SIG-M5 treated with dmso at 0.1 percent for 504 hours (cell line): ENCODE data around the gene SAT1.

ENCODE experiments used
- DNase-seq: peaks from one replicate; lab custom pipeline; 2025; ENCODE audit not compliant: unreplicated experiment; lab: John Stamatoyannopoulos, UW

SAT1 gene

DNA sequence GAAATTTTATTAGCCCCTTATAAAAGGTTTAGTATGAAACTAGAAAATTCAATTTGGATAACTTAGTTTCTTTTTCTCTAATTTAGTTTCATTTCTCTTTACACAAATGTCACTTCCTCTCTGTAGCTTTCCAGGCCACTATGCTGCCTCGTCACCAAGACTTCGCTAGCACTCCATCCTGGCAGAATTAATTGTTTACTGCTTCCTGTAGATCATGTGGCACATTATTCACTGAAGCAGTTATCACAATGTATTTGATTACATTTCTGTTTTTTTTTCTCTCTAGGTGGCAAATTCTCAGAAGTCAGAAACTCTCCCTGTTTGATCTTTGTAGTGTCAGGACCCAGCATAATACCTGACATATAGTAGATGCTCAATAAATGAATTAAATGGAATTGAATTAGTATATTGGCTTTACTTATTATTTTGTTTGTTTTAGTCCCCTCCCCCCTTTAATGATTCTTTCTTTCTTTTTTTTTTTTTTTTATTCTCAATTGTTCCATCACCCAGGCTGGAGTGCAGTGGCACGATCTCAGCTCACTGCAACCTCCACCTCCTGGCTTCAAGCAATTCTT lies 9.3 kb upstream of the SAT1 start:
- peak; percentile 82 for DNase-seq

DNA sequence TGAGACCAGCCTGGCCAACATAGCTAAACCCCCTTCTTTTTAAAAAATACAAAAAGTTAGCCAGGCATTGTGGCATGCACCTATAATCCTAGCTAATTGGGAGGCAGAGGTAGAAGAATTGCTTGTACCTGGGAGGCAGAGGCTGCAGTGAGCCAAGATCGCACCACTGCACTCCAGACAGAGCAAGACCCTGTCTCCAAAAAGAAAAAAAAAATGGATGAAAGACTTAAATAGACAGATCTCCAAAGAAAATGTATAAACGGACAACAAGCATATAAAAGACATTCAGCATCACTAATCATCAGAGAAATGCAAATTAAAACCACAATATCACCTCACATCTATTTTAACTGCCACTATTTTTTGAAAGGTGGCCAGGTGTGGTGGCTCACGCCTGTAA lies 6.6 kb upstream of the SAT1 start:
- no peak for DNase-seq

DNA sequence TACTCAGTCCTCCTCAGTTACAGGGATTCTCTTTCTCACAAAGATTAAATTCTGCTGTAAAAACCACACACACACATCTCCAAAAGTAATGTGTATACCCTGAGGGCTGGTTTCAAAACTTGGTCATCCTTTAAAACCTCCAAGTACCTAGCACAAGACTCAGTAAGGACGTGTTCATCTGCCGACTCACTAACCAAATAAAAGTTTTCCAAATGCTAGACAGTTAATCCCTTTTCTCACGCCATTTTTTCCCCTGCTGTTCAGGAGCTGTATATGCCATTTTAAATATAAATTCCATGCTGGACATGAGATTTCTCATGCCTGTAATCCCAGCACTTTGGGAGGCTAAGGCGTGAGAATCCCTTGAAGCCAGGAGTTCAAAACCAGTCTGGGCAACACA lies 3.9 kb upstream of the SAT1 start:
- DNase-seq, result no peak

DNA sequence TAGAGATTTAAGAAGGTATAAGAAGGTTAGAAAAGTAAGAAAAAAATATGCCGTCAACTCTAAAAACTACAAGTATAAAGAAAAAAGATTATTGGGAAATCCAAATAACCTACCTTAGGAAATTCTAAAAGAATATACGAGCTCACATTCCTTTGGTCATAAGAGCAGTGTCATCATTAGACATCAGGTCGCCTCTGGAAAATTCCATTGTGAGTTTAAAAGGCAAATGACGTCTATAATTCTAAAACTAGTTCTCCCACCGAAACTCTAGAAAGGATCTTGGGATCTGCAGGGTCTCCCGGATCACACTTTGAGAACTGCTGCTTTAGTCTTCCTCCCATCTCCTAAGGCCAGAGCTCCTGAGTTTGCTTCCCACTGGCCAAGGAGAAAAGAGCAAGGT lies 518 bp upstream of the SAT1 start:
- no peak for DNase-seq

DNA sequence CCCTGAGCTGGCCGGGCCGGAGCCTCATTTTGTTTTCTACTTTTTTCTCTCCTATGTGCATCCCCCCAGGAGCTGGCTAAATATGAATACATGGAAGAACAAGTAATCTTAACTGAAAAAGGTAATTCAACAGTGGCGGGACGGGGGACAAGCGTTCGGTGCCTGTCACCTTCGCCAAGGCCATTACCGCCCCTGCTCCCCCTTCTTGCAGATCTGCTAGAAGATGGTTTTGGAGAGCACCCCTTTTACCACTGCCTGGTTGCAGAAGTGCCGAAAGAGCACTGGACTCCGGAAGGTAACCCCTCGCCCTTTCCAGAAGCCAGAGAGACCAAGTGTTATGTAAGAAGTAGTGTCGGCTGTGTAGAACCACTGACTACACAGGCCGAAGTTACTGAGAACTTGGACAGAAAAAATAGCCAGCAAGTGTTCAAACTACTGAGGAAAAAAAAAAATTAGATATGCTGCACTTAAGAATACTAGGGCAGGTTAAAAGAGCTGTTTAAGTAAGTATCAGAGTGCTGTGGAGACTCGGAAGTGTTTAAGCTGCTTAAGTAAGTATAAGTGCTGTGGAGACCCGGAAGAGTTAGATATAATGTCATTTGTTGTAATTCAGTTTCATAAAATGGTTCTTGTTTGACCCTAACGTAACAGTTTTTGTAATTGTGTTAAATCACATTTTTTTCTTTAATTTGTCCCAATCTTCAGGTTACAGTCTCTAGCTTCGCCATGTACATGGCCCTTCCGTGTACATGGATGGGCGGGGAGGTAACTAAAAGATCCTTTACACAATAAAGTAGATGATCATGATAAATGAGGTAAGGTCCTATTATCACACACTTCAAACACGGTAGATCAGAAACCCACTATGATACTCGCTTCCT lies 856 bp downstream of the SAT1 start:
- no peak for DNase-seq

DNA sequence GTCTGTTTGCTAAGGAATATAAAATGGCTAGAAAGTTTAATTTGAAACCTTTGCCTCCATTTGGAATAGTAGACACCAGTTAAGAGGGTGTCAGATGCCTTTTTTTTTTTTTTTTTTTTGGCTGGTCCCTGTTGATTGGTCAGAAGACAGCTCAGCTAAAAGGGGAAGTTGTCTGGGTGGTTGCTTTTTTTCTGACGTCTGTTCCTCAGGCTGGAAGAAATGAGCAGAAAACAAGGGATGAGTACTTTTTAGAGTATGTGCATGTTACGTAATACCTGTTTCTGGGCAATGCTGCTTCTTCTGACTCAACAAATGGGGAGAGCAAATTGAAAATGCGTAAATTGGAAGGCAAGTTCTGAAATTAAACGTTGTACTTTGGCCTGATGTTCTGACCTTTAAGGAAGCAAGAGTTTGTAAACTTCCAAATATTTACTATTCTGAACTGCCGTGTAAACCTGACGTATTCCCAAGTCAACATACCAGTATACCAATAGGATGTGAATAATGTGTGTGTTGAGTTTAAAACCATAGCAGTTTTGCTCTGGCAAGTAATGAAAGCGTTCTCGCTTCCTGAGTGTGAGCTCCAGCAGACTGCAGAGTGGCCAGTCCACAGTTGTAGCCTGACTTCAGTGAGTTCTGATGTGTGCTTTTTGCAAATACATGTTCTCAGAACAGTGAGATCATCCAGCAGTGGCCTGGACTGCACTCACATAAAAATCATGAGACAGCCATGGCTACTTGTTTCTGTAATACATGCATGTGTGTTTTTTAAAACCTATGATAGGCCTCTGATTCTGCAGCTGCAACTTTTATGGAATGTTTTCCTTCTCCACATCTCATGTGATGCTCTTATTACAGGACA lies 1.7 kb downstream of the SAT1 start:
- DNase-seq, result peak; percentile 88

DNA sequence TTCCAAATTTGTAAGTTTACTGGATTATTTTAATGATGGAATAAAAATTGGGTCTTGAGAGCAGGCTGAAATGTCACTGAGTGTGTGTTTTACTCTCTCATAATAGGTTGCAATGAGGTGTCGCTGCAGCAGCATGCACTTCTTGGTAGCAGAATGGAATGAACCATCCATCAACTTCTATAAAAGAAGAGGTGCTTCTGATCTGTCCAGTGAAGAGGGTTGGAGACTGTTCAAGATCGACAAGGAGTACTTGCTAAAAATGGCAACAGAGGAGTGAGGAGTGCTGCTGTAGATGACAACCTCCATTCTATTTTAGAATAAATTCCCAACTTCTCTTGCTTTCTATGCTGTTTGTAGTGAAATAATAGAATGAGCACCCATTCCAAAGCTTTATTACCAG lies 2.6 kb downstream of the SAT1 start:
- no peak for DNase-seq

DNA sequence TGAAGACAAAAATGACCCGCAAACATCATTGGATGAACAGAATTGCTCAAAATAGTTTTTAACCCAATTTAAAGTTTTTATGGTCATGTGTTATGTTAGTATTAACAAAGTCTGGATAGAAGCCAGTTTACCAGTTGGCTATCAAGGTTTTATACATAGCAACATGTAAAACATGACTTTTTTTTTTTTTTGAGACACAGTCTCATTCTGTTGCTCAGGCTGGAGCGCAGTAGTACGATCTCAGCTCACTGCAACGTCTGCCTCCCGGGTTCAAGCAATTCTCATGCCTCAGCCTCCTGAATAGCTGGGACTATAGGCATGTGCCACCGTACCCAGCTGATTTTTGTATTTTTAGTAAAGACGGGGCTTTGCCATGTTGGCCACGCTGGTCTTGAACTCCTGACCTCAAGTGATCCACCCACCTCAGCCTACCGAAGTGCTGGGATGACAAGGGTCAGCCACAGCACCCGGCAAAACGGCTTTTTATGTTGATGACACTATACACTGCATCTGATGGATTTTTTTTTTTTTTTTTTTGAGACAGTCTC lies 3.4 kb downstream of the SAT1 start:
- DNase-seq, result no peak

DNA sequence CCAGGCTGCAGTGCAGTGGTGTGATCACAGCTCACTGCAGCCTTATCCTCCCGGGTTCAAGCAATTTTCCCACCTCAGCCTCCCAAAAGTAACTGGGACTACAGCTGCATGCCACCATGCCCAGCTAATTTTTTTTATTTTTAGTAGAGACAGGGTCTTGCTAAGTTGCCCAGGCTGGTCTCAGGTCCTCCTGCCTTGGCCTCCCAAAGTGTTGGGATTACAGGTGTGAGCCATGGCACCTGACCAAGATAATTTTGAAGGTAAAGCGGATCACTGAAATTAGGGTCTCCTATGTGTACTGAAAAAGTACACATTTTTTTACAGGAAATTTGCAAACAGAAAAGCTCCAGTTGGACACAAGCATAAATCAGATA lies 4.8 kb downstream of the SAT1 start:
- no peak for DNase-seq

DNA sequence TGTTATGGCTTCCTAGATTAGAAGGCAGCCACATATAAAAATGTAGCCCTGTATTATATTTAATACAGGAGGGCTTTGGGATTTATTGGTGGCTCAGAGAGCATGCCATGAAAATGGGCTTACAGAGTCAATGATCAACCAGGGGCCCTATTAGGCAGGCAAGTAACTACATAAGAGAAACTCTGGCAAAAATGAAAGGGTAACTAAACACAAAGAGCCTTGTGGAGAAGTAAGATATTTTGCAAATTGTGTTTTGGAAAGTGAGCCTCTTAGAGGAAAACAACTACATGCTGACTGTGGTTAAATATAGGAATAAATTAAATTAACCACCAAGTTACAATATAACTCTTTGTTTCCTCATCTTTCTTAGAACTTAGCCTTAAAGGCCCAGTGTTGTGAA lies 5.5 kb downstream of the SAT1 start:
- no peak for DNase-seq

DNA sequence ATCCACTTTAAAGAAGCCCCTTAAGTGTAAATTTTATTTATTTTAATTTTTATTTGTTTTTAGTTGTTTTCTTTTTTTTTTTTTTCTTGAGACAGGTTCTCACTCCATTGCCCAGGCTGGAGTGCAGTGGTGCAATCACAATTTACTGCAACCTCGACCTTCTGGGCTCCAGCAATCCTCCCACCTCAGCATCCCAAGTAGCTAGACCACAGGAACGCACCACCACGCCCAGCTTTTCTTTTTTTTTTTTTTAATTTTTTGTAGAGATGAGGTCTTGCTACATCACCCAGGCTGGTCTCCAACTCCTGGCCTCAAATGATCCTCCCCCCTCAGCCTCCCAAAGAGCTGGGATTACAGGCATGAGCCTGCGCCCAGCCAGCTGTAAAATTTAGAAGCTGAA lies 6.0 kb downstream of the SAT1 start:
- DNase-seq, result no peak

DNA sequence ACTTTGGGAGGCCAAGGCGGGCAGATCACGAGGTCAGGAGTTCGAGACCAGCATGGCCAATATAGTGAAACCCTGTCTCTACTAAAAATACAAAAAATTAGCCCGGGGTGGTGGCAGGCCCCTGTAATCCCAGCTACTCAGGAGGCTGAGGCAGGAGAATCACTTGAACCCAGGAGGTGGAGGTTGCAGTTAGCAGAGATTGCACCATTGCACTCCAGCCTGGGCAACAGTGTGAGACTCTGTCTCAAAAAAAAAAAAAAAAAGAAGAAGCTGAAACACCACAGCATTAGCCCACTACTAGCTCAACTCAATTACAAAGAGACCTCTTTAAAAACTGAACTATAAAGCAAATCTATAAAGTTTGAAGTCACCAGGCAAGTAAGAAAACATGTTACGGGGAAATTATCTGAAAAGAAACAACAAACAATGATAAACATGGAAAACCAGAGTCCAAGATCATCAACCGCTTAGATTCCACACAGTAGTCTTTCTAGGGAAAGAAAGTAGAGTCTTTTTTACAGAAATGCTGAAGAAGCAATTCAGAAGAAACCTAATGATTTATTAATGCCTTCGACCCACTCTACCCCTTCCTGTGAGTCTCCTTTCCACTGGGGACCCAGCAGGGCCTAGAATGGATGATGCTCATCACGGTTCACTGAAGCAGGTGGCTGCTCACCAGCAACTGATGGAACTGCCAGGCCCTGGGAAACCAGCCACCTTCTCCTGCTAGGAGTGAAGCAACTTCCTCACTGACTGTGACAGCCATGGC lies 6.6 kb downstream of the SAT1 start:
- no peak for DNase-seq

DNA sequence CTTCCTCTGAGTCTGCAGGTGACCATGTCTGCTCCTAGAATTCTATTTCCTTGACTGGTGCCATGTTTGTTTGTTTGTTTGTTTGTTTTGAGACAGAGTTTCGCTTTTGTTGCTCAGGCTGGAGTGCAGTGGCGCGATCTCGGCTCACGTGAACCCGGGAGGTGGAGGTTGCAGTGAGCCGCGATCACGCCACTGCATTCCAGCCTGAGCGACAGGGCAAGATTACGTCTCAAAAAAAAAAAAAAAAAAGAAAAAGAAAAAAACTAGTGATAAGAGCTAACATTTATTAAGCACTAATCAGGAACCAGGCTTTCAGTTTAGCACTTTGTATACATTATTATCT lies 7.2 kb downstream of the SAT1 start:
- DNase-seq, result no peak

DNA sequence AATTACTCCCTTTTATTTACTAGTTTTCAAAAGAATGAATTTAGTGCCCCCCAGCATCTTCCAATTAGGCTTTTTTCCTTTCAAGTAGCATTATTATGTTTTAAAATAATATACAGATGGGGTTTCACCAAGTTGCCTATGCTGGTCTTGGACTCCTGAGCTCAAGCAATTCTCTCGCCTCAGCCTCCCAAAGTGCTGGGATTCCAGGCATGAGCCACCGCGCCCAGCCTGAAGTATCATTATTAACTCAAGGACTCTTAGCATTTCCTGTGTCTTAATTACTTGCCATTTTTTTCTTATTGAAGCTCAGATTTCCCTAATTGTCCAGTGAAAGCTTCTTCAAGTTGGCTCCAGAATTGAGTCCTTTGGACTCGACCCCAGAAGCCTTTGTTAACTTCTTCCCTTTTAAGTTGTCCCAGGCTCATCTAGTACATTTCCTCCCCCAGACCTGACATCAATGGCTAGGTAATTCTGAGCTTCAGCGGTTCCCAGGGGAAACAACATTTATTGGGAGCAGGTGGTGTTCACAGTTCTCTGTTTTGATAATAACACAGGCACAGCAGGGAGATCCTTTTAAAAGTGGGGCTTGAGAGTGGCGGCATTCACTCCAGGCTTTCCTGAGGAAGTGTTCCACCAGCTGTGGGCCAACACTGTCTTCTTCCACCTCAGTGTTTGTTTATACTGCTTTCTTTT lies 10.0 kb downstream of the SAT1 start:
- no peak for DNase-seq

DNA sequence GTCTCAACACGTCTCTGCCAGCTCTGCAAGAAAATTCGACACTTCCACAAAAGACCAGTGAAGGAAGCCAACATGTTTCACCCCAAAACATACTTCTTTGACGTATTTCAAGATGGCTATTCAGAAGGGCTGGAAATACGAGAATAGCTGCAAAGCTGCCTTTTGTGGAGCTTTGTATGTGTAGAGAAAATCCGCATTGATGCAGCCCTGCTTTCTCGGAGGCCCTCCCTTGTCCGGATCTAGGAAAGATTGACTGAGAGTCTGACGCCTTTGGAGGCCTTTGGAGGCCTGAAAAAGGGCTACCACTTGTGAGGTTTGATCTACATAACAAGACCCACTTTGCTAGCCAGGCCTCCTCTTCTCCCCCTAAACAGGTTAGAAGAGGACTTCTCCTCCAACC lies 12.2 kb downstream of the SAT1 start:
- no peak for DNase-seq

DNA sequence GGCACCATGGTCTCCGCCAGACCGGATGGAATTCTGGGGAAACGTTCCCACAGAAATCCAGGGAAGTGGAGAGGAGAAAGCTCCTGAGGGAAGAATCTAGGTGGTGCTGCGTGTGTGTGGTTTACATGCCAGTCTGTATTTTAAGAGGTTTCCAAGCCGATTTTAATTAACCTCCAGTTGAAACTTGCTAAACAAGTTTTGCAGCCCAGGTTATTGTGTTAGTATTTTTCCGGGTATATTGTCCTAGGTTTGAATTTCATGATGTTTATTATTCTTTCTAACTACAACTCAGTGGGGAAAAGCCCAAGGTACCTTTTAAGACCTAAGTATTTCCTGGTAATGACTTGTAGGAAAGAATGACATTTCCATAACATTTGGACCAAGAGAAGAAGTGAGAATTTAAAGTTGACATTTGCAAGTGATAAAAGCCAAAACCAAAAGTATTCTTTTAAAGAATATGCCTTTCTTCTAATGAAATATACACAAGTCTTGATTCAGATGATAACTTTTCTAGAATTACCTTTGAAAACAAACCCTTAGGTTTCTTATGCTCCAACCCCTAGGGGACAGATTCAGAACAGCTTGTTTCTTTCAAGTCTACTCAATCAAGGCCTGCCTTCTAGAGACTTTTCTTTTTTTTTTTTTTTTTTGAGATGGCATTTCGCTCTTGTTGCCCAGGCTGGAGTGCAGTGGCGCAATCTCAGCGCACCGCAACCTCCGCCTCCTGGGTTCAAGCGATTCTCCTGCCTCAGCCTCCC lies 14.6 kb downstream of the SAT1 start:
- DNase-seq, result peak; percentile 54

DNA sequence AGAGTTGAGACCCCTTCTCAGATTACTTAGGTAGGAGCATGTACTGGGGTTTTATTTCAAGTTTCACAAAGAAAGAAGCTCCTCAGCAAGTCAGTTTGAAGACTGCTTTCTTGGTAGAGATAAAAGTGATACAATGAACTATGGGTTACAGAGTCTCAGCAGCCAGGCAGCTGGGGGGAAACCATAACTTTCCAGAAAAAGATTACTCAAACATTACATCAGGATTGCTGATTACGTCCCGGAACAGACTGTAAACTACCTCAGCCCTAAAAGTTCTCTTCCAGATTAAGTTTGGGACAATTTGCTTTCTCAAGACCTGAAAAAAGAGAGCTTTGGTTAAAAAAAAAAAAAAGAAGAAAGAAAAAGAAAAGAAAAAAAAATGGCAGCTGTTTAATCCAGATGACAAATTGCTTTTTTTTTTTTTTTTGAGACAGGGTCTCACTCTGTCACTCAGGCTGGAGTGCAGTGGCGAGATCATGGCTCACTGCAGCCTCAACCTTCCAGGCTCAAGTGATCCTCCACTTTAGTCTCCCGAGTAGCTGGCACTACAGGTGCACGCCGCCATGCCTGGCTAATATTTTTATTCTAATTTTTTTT lies 16.6 kb downstream of the SAT1 start:
- no peak for DNase-seq

DNA sequence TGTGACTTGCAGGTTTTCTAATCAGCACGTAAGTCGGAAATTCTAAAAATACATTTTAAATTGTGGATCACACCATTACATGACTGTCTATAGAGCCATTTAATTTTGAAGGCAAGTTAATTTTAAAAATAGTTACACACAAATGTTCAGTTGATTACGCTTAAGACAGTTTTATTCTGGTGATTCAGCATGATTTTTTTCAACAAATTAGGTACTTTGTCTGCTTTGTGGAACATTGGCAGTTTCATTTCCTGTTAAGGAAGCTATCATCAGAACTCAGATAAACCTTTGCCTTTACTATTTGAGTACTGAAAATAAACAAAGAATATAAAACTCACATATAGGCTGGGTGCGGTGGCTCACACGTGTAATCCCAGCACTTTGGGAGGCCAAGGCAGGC lies 19.5 kb downstream of the SAT1 start:
- DNase-seq, result peak; percentile 43

DNA sequence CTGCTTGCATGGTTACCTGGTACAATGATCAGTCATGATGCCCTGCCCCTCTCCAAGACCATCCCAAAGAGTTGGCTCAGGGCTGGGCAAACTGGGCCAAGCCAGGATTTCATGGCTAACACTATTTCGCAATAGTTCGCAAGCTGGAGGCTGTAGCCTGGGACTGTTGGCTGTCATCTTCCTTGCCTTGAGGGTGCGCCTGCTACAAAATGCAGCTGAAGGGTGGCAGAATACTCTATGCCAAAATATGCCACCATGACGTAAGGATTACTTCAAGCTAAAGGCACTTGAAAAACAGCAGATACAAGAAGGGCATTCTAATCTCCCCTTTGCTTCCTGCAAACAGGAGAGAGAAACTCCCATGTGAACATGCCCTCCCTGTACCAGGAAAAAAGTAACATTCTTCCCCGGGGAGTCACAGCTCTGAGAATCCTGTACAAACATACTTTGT lies 21.0 kb downstream of the SAT1 start:
- DNase-seq, result no peak
